Activated CD8-positive, alpha-beta memory T cell treated with anti-CD3 and anti-CD28 coated beads, Interleukin-2, amount 50 U/mL, for 24 hours (primary cell): ENCODE results near the gene SPOCK1.

Experiments used
- DNase-seq: peaks from one replicate; pipeline ENCODE4 v3.0.0-alpha.2; 2020; ENCODE audit errors: extremely low read depth

The SPOCK1 gene

GRCh38 chr5:137492331-137492730 lies 6.8 kb downstream of the SPOCK1 start:
- no peak for DNase-seq

DNA sequence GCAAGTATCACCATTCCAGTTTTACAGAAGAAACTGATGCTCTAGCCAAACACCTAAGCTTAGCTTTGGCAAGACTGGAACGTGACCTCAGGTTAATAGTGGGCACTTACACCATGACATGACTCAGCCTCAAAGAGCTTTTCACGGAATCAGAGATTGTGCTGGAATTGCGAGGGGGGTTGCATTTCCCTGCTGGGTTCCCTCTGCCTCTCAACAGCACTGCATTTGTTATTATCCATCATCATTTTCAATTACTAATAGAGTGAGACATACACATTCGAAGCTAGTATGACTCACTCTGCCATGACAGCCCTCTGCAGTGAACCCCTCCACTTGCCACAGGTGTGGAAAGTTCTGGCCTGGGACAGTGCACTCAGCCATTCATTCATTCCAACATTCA lies 8.0 kb downstream of the SPOCK1 start:
- no peak for DNase-seq

GRCh38 chr5:137490591-137490990 lies 8.5 kb downstream of the SPOCK1 start:
- no peak for DNase-seq

- DNase-seq, result no peak
Observed at GRCh38 chr5:137488974-137489373, 10.2 kb downstream of the SPOCK1 start.

DNA sequence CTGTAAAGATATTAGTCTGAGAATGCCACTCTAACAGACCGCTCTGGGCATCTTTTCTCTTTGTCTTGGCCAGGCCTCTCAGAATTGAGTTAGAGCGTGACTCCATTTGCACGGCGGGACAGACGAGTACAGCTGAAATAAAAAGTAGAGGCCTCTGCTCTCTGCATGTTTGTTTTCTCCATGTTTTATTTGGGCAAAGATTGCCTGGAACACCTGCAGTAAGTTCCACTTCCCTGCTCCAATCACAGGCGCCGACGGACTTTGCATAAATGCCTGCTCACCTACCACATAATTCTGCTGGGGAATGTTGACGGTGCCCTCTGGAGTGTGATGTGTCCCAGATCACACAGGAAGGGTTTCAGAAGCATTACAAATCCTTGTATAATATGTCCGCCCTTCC lies 10.6 kb downstream of the SPOCK1 start:
- no peak for DNase-seq

DNA sequence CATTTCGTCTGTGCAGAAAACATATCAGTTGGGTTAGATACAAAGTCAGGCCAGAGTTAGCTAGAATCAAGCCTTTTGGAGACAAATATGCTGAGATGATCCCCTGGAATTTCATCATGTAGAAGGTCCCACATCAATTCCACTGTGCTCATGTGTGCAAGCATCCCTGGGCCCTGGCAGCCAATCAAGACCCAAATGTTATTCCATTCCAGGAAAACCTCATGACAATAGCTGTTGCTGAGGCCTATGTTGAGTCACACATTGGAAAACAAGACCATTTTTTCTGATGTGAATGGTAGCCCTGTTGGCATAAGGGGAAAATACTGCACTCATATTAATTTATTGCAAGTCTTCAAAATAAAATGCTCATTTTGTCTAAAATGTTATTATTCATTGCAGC lies 11.5 kb downstream of the SPOCK1 start:
- no peak for DNase-seq

GRCh38 chr5:137486707-137487106 lies 12.4 kb downstream of the SPOCK1 start:
- DNase-seq, result no peak

DNA sequence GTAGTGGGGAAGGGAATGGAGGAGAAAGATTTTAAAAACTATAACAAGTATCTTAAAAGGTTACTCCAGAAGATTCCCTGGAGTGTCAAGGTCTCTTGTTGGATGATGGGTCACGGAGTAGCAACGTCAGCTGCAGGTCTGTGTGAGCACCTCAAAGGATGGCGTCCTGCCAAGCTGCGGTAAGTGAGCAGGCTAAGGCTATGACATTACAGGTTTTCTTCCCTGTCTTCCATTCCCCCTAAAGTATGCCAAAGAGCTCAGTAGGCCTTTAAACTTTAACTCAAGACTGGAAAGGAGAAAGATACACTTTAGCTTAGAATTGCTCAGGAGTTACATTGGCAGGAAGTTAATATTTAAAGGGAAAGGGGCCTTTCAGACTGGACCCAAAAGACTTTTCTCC lies 17.5 kb downstream of the SPOCK1 start:
- no peak for DNase-seq

DNA sequence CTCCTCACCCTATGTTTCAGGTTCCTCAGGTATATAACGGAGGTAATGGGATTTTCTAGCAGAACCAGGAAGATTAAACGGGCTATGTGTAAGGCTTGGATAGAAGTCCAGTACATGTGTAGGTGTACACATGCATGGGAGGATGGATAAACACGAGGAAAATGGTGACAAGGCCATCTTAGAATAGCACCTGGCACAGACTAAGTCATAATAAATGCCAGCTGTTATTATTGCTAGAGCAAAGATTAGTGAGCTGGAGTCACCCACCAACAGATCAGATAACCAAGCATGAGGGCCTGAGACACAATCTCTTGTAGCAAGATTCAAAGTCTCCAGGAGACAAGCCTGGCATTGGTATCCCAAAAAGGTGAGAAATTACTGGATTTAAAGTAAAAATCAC lies 21.1 kb downstream of the SPOCK1 start:
- DNase-seq, result no peak

- no peak for DNase-seq
Observed at GRCh38 chr5:137470921-137471220, 28.3 kb downstream of the SPOCK1 start.

DNA sequence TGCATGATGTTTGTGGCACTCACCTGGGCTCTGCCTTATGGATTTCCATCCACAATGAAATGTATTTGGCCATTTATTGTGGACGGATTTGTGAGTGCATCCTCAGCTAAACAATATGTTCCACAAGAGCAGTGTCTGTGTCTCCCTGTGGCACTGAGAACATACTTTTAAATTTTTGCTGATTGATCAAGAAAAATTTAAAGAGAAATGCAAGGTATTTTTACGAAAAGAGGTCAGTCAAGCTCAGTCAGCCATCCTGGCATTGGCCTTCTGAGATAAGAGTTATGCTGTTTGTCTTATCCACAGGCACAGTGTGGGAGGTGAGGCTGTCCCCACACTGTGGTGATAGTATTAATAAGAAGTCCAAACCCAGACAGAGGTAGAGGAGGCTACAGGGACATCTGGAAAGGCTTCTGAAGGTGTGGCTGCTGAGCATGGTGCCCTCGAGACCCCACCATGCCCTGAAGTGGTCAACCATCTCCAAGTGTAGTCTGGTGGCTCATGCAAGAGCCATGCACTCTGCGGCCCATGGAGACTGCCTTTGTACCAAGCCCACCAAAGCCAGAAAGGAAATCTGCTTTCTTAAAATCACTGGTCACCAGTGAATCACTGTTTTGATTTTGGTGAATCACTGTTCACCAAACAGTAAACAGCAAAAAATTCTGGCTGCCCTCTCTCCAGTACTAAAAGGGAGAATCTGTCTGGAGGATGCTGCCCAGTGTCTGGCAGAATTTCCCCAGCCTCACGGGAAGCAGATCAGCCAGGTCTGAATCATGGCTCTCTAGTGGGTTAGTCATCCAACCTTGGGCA lies 28.8 kb downstream of the SPOCK1 start:
- DNase-seq, result no peak

GRCh38 chr5:137466889-137467288 lies 32.2 kb downstream of the SPOCK1 start:
- no peak for DNase-seq

- no peak for DNase-seq
Observed at GRCh38 chr5:137465930-137466329, 33.2 kb downstream of the SPOCK1 start.

DNA sequence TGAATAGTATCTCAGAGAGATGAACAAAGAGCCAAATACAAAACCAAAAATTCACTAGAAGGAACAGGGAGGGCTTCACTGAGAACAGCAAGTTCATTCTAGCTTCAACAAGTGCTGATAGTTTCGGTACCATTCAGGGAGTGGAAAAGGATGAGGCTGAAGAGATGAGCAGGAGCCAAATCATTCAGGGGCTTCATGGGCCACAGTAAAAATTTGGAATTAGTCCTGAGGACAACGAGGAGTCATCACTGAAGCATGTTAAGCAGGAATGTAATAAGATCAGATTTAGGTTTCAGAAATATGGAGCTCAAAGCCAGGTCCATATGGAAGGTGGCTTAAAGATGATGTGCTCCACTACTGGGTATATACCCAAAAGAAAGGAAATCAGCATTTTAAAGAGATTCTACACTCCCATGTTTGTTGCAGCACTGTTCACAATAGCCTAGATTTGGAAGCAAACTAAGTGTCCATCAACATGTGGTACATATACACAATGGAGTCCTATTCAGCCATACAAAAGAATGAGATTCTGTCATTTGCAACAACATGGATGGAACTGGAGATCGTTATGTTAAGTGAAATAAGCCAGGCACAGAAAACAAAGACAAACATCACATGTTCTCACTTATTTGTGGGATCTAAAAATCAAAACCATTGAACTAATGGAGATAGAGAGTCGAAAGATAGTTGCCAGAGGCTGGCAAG lies 36.2 kb downstream of the SPOCK1 start:
- no peak for DNase-seq

- DNase-seq, result no peak
Observed at GRCh38 chr5:137462265-137462590, 36.9 kb downstream of the SPOCK1 start.

- no peak for DNase-seq
Observed at GRCh38 chr5:137461391-137462264, 37.5 kb downstream of the SPOCK1 start.

DNA sequence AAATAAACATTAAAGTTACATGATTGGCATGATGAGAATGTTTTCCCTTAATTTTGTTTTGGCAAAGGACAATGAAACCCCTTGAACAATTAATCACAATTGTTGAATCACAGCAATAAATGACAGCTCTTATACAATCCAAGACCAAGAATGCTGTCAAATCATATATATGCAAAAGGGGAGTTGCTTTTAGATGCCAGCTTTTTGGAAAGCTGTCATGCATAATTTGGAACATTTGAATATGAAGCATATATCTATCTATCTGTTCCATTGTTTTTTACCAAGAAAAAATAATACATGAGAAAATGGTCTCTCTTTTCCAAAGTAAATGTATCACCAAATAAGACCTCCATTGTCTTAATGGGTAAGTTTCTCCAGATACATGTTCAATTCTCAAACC lies 44.5 kb downstream of the SPOCK1 start:
- no peak for DNase-seq

GRCh38 chr5:137453483-137454080 lies 45.5 kb downstream of the SPOCK1 start:
- no peak for DNase-seq

DNA sequence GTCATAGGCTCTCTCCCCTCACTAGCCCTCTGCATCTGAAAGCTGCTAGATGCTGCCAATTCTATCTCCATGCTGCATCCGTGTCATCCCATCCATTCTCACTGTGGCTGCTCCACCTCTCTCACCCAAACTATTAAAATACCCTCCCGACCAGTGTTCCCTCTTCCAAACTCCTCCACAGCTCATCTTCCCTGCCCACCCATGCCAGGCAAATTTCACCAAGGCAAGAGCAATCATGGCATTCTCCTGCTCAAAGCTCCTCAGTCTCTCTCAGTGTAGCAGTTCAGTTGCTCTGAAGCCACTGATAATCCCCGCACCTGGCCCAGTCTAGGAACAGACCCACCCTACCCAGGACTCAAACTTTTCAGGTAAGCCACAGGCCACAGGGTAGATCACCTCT lies 48.4 kb downstream of the SPOCK1 start:
- no peak for DNase-seq

DNA sequence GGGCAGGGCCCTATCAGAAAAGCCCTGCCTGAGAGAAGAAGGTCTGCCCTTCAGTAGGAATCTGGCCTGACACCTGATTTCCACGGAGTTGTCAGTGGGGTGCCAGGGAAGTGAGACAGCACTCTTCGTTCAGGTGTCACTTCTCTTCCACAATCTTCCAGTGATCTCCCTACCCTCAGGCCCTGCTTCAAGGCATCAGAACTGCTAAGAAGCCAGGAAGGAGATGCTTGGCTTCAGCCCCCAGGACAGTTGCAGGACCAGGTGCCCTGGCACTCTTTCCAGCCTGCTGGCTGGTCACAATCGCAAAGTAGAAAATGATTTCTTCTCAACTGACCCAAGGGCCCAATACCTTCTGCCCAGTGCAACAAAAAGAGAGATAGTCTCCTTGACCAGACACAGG lies 50.3 kb downstream of the SPOCK1 start:
- DNase-seq, result no peak

- DNase-seq, result no peak
Observed at GRCh38 chr5:137446615-137447014, 52.5 kb downstream of the SPOCK1 start.

DNA sequence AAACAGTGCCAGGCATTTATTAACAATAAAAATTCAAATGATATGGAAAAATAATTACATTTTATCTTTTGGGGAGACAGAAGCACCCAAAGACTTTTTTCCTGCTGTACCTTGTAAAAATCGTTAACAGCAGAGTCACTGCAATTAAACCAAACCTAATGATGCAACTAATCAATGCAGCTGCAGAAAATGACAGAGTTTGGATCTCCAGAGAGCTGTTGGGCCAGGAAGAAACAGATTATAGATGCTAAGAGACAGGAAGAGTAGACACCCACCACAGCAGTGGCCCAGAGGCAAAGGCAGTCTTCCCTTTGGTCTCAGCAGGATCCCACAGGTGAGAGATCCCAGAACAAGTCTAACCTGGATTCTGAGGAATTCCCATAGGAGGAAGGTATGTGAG lies 53.0 kb downstream of the SPOCK1 start:
- no peak for DNase-seq
